Measurements from ENCODE around the gene DGUOK. TPM values are rescaled to one million over a fixed set of nuclear protein-coding genes. Genes with fewer than 3 reads are reported as not detected.

DGUOK gene
- polyA plus RNA-seq, 4 donors = 52.5 to 107 (median 86.3) TPM

DNA sequence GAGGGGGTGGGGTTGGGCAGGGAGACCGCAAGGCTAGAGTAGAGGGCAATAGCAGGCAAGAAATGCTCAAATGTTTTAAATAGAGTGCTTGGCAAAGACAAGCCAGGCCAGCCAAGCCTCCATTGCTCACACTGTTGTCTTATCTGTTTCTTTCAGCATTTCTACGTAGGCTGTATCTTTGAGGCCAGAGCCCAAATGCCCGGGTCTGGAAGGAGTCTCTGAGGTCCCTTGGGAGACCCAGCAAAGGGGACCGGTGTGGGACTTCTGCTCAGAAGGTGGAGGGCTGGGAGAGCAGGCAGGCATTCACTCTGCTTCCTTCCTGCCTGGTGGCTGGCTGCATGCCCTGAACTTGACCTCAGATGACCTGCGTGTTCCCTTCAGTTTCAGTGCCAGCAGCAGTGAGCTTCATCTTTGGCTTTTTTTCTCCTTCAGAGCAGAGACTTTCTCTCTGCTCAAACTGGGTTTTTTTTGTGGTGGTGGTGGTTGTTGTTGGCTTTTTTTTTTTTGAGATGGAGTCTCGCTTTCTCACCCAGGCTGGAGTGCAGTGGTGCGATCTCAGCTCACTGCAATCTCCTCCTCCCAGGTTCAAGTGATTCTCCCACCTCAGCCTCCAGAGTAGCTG is 44.3 kb downstream of the DGUOK start:
- H3K9me3 ChIP-seq (ENCODE audit: control insufficient read depth in 2 of 2, insufficient read depth in 1 of 2, low read depth in 1 of 2, low read length in 1 of 2) = no peaks in the 10 kb centered on the region
- H3K4me1 ChIP-seq (ENCODE audit: control insufficient read depth in 3 of 3, insufficient read depth in 2 of 3, low read depth in 1 of 3, low read length in 2 of 3) = peaks cover 0 to 7% (median 6%) of the 10 kb centered on the region in 3 donors
- H3K36me3 ChIP-seq (ENCODE audit: control insufficient read depth in 3 of 3, insufficient read depth in 2 of 3, low read depth in 1 of 3, low read length in 3 of 3) = no peaks in the 10 kb centered on the region
- H3K27ac ChIP-seq (ENCODE audit: low read depth in 1 of 3, low read length in 2 of 3) = peak overlapping the region in 1 of 3 donors; percentile 30
- H3K27me3 ChIP-seq (ENCODE audit: control insufficient read depth in 3 of 3, insufficient read depth in 3 of 3, low read length in 3 of 3) = no peaks in the 10 kb centered on the region
- DNase-seq (peak; percentile 9 to 66), FAIRE-seq (no peak)
- WGBS, 3 donors = 26 to 37% (median 26%) methylated on average over 7 of the region's 7 CpGs
- no peak overlapping the region for H3K4me3 ChIP-seq (ENCODE audit: low read depth in 1 of 3, low read length in 3 of 3)

DNA sequence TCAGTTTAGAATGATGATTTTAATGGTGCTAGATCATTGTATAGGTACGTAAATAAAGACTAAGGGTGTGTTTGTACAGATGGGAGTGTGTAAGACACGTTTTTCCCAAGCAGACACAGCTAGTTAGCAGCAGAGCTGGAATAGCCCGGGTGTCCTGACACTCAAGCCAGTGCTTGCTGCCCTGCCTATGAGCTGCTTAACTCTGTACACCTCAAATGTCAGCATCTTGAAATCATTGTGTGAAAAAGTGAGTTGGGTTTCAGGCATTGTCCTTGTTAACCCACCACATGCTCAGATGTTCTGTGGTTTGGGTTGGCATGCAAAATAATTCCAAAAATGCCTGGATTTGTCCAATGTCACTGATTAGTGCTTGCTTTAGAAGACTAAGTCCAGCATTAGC is 45.0 kb downstream of the DGUOK start:
- DNase-seq (no peak), FAIRE-seq (no peak)
- 49 to 64% (median 64%) methylated on average over 3 of the region's 3 CpGs for WGBS, 3 donors
- H3K4me3 ChIP-seq (ENCODE audit: low read depth in 1 of 3, low read length in 3 of 3) = no peak overlapping the region
- H3K27ac ChIP-seq (ENCODE audit: low read depth in 1 of 3, low read length in 2 of 3) = no peak overlapping the region
- H3K27me3 ChIP-seq (ENCODE audit: control insufficient read depth in 3 of 3, insufficient read depth in 3 of 3, low read length in 3 of 3) = no peaks in the 10 kb centered on the region
- H3K36me3 ChIP-seq (ENCODE audit: control insufficient read depth in 3 of 3, insufficient read depth in 2 of 3, low read depth in 1 of 3, low read length in 3 of 3) = no peaks in the 10 kb centered on the region
- H3K9me3 ChIP-seq (ENCODE audit: control insufficient read depth in 2 of 2, insufficient read depth in 1 of 2, low read depth in 1 of 2, low read length in 1 of 2) = no peaks in the 10 kb centered on the region
- peaks cover 0 to 7% (median 6%) of the 10 kb centered on the region in 3 donors for H3K4me1 ChIP-seq (ENCODE audit: control insufficient read depth in 3 of 3, insufficient read depth in 2 of 3, low read depth in 1 of 3, low read length in 2 of 3)

DNA sequence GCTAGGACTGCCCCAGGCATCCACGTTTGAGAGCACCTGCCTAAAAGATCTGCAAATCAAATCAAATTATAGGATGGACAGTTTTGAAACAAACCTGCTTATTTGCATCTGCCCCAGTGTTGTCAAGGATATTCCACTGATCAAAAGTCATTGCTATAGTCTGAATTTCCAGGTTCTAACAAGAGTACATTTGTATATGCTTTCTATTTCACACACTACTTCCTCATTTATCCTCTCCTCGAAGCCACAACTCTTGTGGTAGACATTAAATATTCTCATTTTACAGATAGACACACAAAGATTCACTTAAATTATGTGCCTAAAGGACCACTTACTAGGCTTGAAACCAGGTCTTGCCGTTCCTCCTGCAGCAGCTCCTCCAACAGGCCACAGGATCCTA is 46.2 kb downstream of the DGUOK start:
- H3K4me3 ChIP-seq (ENCODE audit: low read depth in 1 of 3, low read length in 3 of 3) = no peak overlapping the region
- no peak for FAIRE-seq
- H3K27me3 ChIP-seq (ENCODE audit: control insufficient read depth in 3 of 3, insufficient read depth in 3 of 3, low read length in 3 of 3) = peaks cover 0 to 2% (median 0%) of the 10 kb centered on the region in 3 donors
- H3K27ac ChIP-seq (ENCODE audit: low read depth in 1 of 3, low read length in 2 of 3) = no peak overlapping the region
- H3K9me3 ChIP-seq (ENCODE audit: control insufficient read depth in 2 of 2, insufficient read depth in 1 of 2, low read depth in 1 of 2, low read length in 1 of 2) = no peaks in the 10 kb centered on the region
- no peaks in the 10 kb centered on the region for H3K36me3 ChIP-seq (ENCODE audit: control insufficient read depth in 3 of 3, insufficient read depth in 2 of 3, low read depth in 1 of 3, low read length in 3 of 3)
- H3K4me1 ChIP-seq (ENCODE audit: control insufficient read depth in 3 of 3, insufficient read depth in 2 of 3, low read depth in 1 of 3, low read length in 2 of 3) = peaks cover 0 to 7% (median 6%) of the 10 kb centered on the region in 3 donors
- WGBS, 3 donors = 63 to 69% (median 64%) methylated on average over 3 of the region's 3 CpGs
- DNase-seq = no peak

DNA sequence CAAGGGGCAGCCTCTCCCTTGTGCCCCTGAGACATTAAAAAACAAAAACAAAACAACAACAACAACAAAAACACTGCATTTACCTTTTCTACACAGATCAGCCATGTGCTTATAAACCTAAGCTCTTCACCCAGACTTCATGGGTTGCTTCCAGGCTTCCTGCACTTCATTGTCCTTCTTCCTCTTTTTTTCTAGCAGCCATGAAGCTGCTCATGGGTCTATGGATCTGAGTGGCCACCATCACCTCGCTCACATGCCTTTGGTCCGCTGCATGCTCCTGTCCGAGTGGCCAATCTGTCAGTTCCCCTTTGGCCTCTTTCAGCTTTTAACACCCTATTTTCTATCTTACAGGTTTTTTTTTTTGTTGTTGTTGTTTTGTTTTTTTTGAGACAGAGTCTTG is 49.1 kb downstream of the DGUOK start:
- no peak overlapping the region for H3K27ac ChIP-seq (ENCODE audit: low read depth in 1 of 3, low read length in 2 of 3)
- H3K9me3 ChIP-seq (ENCODE audit: control insufficient read depth in 2 of 2, insufficient read depth in 1 of 2, low read depth in 1 of 2, low read length in 1 of 2) = no peaks in the 10 kb centered on the region
- 80 to 96% (median 91%) methylated on average over 3 of the region's 3 CpGs for WGBS, 3 donors
- H3K27me3 ChIP-seq (ENCODE audit: control insufficient read depth in 3 of 3, insufficient read depth in 3 of 3, low read length in 3 of 3) = peaks cover 0 to 10% (median 0%) of the 10 kb centered on the region in 3 donors
- no peak overlapping the region for H3K4me3 ChIP-seq (ENCODE audit: low read depth in 1 of 3, low read length in 3 of 3)
- FAIRE-seq (no peak), DNase-seq (no peak)
- H3K36me3 ChIP-seq (ENCODE audit: control insufficient read depth in 3 of 3, insufficient read depth in 2 of 3, low read depth in 1 of 3, low read length in 3 of 3) = no peaks in the 10 kb centered on the region
- H3K4me1 ChIP-seq (ENCODE audit: control insufficient read depth in 3 of 3, insufficient read depth in 2 of 3, low read depth in 1 of 3, low read length in 2 of 3) = peaks cover 2 to 8% (median 4%) of the 10 kb centered on the region in 3 donors

DNA sequence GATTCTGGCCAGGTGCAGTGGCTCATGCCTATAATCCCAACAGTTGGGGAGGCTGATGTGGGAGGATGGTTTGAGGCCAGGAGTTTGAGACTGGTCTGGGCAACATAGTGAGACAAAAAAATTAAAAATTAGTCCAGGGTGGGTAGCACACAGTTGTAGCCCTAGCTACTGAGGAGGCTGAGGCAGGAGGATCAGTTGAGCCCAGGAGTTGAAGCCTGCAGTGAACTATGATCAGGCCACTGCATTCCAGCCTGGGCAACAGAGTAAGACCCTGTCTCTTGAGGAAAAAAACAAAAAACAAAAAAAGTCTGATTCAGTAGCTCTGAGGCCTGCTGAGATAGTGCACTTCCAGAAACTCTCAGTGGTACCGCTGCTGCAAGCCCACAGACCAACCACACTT is 50.1 kb downstream of the DGUOK start:
- Histone ChIP-seq H3K27ac (ENCODE audit: low read depth in 1 of 3, low read length in 2 of 3) (no peak overlapping the region), H3K4me1 (ENCODE audit: control insufficient read depth in 3 of 3, insufficient read depth in 2 of 3, low read depth in 1 of 3, low read length in 2 of 3) (peaks cover 0 to 19% (median 3%) of the 10 kb centered on the region in 3 donors), H3K36me3 (ENCODE audit: control insufficient read depth in 3 of 3, insufficient read depth in 2 of 3, low read depth in 1 of 3, low read length in 3 of 3) (no peaks in the 10 kb centered on the region), H3K4me3 (ENCODE audit: low read depth in 1 of 3, low read length in 3 of 3) (no peak overlapping the region), H3K27me3 (ENCODE audit: control insufficient read depth in 3 of 3, insufficient read depth in 3 of 3, low read length in 3 of 3) (peaks cover 0 to 15% (median 0%) of the 10 kb centered on the region in 3 donors), H3K9me3 (ENCODE audit: control insufficient read depth in 2 of 2, insufficient read depth in 1 of 2, low read depth in 1 of 2, low read length in 1 of 2) (no peaks in the 10 kb centered on the region)
- FAIRE-seq (no peak), DNase-seq (no peak)
- 92 to 100% (median 93%) methylated on average over 1 of the region's 1 CpG for WGBS, 3 donors

DNA sequence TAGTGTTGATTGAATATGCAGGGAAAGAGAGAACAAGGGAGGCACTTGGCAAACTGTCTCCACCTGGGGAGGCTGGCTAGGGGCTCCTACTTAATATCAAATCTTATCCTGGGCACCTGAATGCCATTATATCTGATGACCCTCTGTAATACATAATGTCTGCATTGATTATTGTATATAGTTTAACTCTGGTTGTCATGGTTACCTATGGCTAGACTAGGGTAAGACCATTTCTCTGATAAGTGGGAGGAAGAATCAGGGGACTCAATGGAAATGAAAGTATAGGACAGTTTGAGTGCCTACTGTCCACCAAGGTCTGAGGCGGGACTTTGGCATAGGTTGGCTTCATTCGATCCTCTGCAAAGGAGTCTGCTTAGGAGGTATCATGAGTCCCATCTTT is 50.8 kb downstream of the DGUOK start:
- no peak overlapping the region for H3K4me3 ChIP-seq (ENCODE audit: low read depth in 1 of 3, low read length in 3 of 3)
- no peaks in the 10 kb centered on the region for H3K9me3 ChIP-seq (ENCODE audit: control insufficient read depth in 2 of 2, insufficient read depth in 1 of 2, low read depth in 1 of 2, low read length in 1 of 2)
- peaks cover 0 to 15% (median 0%) of the 10 kb centered on the region in 3 donors for H3K27me3 ChIP-seq (ENCODE audit: control insufficient read depth in 3 of 3, insufficient read depth in 3 of 3, low read length in 3 of 3)
- DNase-seq = no peak
- 92 to 98% (median 96%) methylated on average over 2 of the region's 2 CpGs for WGBS, 3 donors
- no peak for FAIRE-seq
- no peak overlapping the region for H3K27ac ChIP-seq (ENCODE audit: low read depth in 1 of 3, low read length in 2 of 3)
- H3K4me1 ChIP-seq (ENCODE audit: control insufficient read depth in 3 of 3, insufficient read depth in 2 of 3, low read depth in 1 of 3, low read length in 2 of 3) = peaks cover 4 to 25% (median 4%) of the 10 kb centered on the region in 3 donors
- H3K36me3 ChIP-seq (ENCODE audit: control insufficient read depth in 3 of 3, insufficient read depth in 2 of 3, low read depth in 1 of 3, low read length in 3 of 3) = no peaks in the 10 kb centered on the region

DNA sequence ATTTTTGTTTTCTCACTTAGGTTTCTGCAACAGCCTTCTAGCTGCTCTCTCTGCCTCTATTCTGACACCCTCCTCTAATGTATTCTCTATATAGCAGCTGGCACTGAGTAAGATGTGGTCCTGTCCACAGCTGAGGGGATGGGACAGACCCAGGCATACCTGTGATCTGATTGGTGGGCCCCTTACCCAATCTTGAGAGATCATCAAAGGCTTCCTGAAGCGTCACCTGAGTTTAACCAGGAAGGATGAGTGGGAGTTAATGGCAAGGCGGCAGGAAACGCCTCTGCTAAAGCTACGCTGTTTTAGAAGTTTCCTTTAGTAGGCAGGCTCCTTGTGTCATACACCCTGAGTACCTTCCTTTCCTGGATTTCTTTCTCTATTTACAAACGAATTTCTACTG is 52.3 kb downstream of the DGUOK start:
- 49 to 70% (median 56%) methylated on average over 5 of the region's 5 CpGs for WGBS, 3 donors
- DNase-seq = peak in 1 of 2 donors; percentile 26
- H3K4me3 ChIP-seq (ENCODE audit: low read depth in 1 of 3, low read length in 3 of 3) = no peak overlapping the region
- H3K4me1 ChIP-seq (ENCODE audit: control insufficient read depth in 3 of 3, insufficient read depth in 2 of 3, low read depth in 1 of 3, low read length in 2 of 3) = peaks cover 4 to 33% (median 4%) of the 10 kb centered on the region in 3 donors
- H3K9me3 ChIP-seq (ENCODE audit: control insufficient read depth in 2 of 2, insufficient read depth in 1 of 2, low read depth in 1 of 2, low read length in 1 of 2) = no peaks in the 10 kb centered on the region
- no peak overlapping the region for H3K27ac ChIP-seq (ENCODE audit: low read depth in 1 of 3, low read length in 2 of 3)
- no peaks in the 10 kb centered on the region for H3K36me3 ChIP-seq (ENCODE audit: control insufficient read depth in 3 of 3, insufficient read depth in 2 of 3, low read depth in 1 of 3, low read length in 3 of 3)
- H3K27me3 ChIP-seq (ENCODE audit: control insufficient read depth in 3 of 3, insufficient read depth in 3 of 3, low read length in 3 of 3) = peaks cover 0 to 15% (median 0%) of the 10 kb centered on the region in 3 donors
- FAIRE-seq = no peak

DNA sequence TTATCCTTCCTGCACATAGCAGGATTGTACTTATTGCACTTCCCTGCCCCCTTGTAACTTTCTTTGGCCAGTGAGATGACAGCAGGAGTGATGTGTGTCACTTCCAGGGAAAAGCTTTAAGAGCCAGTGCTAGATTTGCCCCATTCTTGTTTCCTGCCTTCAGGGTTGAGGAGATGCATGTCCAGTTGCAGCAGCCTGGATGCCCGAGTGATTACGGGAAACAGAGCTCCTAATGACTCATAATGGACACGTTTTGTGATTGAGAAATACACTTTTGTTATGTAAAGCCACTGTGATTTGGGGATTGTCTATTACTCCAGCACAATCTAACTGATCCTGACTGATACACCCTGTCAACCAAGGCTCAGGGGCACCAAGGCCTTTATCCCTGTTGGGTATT is 53.0 kb downstream of the DGUOK start:
- H3K27ac ChIP-seq (ENCODE audit: low read depth in 1 of 3, low read length in 2 of 3) = no peak overlapping the region
- no peak for FAIRE-seq
- H3K4me1 ChIP-seq (ENCODE audit: control insufficient read depth in 3 of 3, insufficient read depth in 2 of 3, low read depth in 1 of 3, low read length in 2 of 3) = peaks cover 4 to 33% (median 4%) of the 10 kb centered on the region in 3 donors
- H3K4me3 ChIP-seq (ENCODE audit: low read depth in 1 of 3, low read length in 3 of 3) = no peak overlapping the region
- WGBS, 3 donors = 21 to 48% (median 25%) methylated on average over 3 of the region's 3 CpGs
- peaks cover 0 to 15% (median 0%) of the 10 kb centered on the region in 3 donors for H3K27me3 ChIP-seq (ENCODE audit: control insufficient read depth in 3 of 3, insufficient read depth in 3 of 3, low read length in 3 of 3)
- peak; percentile 15 to 28 for DNase-seq
- H3K36me3 ChIP-seq (ENCODE audit: control insufficient read depth in 3 of 3, insufficient read depth in 2 of 3, low read depth in 1 of 3, low read length in 3 of 3) = no peaks in the 10 kb centered on the region
- no peaks in the 10 kb centered on the region for H3K9me3 ChIP-seq (ENCODE audit: control insufficient read depth in 2 of 2, insufficient read depth in 1 of 2, low read depth in 1 of 2, low read length in 1 of 2)

DNA sequence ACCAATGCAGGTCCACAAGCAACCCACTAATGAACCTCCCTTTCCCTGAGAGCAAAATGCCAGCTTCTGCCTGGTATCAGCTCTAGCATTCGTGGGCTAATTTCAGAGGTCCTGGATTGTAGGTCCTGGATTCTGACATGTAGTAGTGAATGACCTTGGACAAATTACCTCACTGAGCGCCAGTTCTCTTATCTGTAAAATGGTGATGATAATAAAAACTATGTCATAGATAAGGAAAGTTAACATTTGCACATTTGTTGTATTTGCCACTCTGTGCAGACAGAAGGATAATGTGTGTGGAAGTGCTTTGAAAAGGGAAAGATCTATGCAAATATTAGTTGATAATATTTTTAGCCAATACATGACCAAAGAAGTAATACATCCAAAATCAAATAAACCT is 53.9 kb downstream of the DGUOK start:
- whole genome bisulfite sequencing, 3 donors = 9 to 68% (median 24%) methylated on average over 2 of the region's 2 CpGs
- H3K4me3 ChIP-seq (ENCODE audit: low read depth in 1 of 3, low read length in 3 of 3) = no peak overlapping the region

More for the DNA sequence above, 53.9 kb downstream of the DGUOK start:
- Histone ChIP-seq H3K9me3 (ENCODE audit: control insufficient read depth in 2 of 2, insufficient read depth in 1 of 2, low read depth in 1 of 2, low read length in 1 of 2) (no peaks in the 10 kb centered on the region), H3K27ac (ENCODE audit: low read depth in 1 of 3, low read length in 2 of 3) (no peak overlapping the region), H3K27me3 (ENCODE audit: control insufficient read depth in 3 of 3, insufficient read depth in 3 of 3, low read length in 3 of 3) (peaks cover 0 to 15% (median 0%) of the 10 kb centered on the region in 3 donors), H3K4me1 (ENCODE audit: control insufficient read depth in 3 of 3, insufficient read depth in 2 of 3, low read depth in 1 of 3, low read length in 2 of 3) (peaks cover 4 to 33% (median 4%) of the 10 kb centered on the region in 3 donors), H3K36me3 (ENCODE audit: control insufficient read depth in 3 of 3, insufficient read depth in 2 of 3, low read depth in 1 of 3, low read length in 3 of 3) (no peaks in the 10 kb centered on the region)
- peak; percentile 60 to 68 for DNase-seq
- FAIRE-seq = no peak
